Adrenal gland (tissue), 5 donors: ENCODE results near the gene COL1A1.

Experiments
- POLR2A ChIP-seq, 2 donors: fragments of 450-650 bp; IDR thresholded peaks; one replicate each; pipeline ENCODE4 v1.6.1; 2017; ENCODE audit warnings: antibody characterized with exemption in 2 of 2, mild to moderate bottlenecking in 2 of 2, moderate library complexity in 1 of 2
- TF ChIP-seq, protein P1 (sequence below), 6 experiments: fragments of 450-650 bp in 4 of 6; fragments of 200-600 bp in 2 of 6; sonication (generic) in 1 of 6; IDR thresholded peaks; 1 replicate in 5 of 6; 2 replicates in 1 of 6; pipeline versions ENCODE4 v1.5.1 to v1.8.0; 2016 to 2021; ENCODE audit warnings: antibody characterized with exemption in 6 of 6, mild to moderate bottlenecking in 2 of 6, moderate library complexity in 1 of 6
- donor health status: DM: no; HTN: no; CAD: no.

DNA sequence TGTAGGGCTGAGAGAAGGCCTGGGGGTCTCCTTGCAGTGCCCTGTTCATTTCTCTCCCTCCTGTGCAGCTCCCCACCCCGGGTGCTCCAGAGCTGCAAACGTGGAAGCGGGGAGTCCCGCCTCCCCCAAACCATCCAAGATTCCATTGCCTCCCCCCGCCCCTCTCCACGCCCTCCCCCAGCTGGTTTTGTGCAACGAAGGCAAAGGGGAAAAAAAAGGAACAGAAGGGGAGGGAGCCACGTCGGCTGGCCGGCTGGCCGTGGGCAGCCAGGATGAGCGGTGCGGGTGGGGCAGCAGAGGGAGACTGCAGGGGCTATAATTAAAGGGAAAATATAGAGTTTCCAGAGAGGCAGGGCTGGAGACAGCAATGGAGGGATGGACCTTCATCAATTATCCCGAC, 1.7 kb upstream of the COL1A1 start:
- TF ChIP-seq, protein P1, sequence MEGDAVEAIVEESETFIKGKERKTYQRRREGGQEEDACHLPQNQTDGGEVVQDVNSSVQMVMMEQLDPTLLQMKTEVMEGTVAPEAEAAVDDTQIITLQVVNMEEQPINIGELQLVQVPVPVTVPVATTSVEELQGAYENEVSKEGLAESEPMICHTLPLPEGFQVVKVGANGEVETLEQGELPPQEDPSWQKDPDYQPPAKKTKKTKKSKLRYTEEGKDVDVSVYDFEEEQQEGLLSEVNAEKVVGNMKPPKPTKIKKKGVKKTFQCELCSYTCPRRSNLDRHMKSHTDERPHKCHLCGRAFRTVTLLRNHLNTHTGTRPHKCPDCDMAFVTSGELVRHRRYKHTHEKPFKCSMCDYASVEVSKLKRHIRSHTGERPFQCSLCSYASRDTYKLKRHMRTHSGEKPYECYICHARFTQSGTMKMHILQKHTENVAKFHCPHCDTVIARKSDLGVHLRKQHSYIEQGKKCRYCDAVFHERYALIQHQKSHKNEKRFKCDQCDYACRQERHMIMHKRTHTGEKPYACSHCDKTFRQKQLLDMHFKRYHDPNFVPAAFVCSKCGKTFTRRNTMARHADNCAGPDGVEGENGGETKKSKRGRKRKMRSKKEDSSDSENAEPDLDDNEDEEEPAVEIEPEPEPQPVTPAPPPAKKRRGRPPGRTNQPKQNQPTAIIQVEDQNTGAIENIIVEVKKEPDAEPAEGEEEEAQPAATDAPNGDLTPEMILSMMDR (IDR thresholded peaks at IDR 0.05): no peak
- no peak for TF ChIP-seq POLR2A (IDR thresholded peaks at IDR 0.05)
